DOHH2 (cell line): ENCODE measurements around the gene MYH6.

Source experiments
- H3F3A ChIP-seq: fragments of 200-600 bp; sonication (generic), shearing (Covaris generic); 2 replicates; pipeline ENCODE4 v1.6.0; 2016; ENCODE audit warnings: antibody characterized with exemption, mild to moderate bottlenecking; ENCODE audit not compliant: control insufficient read depth, insufficient read depth
- H3K27ac ChIP-seq: fragments of 200-600 bp; sonication (generic); 2 replicates; pipeline ENCODE4 v1.5.1; 2014; ENCODE audit warnings: low read depth, mild to moderate bottlenecking, low read length, moderate library complexity
- H3K27me3 ChIP-seq: fragments of 200-600 bp; sonication (generic); 2 replicates; pipeline ENCODE4 v1.6.1; 2014; ENCODE audit warnings: mild to moderate bottlenecking, low read length, mixed read lengths; ENCODE audit not compliant: control insufficient read depth
- H3K36me3 ChIP-seq: fragments of 200-600 bp; sonication (generic); 2 replicates; pipeline ENCODE4 v1.6.1; 2014; ENCODE audit warnings: mild to moderate bottlenecking, low read length, moderate library complexity, mixed read lengths; ENCODE audit not compliant: control insufficient read depth
- H3K4me1 ChIP-seq: fragments of 200-600 bp; sonication (generic); 2 replicates; pipeline ENCODE4 v1.6.1; 2014; ENCODE audit warnings: mild to moderate bottlenecking, low read length, mixed read lengths; ENCODE audit not compliant: control insufficient read depth
- H3K4me2 ChIP-seq: fragments of 200-600 bp; sonication (generic); 2 replicates; pipeline ENCODE4 v1.6.0; 2014; ENCODE audit warnings: mild to moderate bottlenecking, low read length, moderate library complexity
- H3K4me3 ChIP-seq: fragments of 200-600 bp; sonication (generic); 2 replicates; pipeline ENCODE4 v1.5.1; 2014; ENCODE audit warnings: mild to moderate bottlenecking, low read length, mixed read lengths
- H3K79me2 ChIP-seq: fragments of 200-600 bp; sonication (generic); 2 replicates; pipeline ENCODE4 v1.6.1; 2014; ENCODE audit warnings: mild to moderate bottlenecking, low read length, mixed read lengths; ENCODE audit not compliant: control insufficient read depth
- H3K9me2 ChIP-seq: fragments of 200-600 bp; sonication (generic); replicated peaks from 2 replicates; pipeline ENCODE4 v1.6.1; 2014; ENCODE audit warnings: mild to moderate bottlenecking, low read length, mixed read lengths; ENCODE audit not compliant: control insufficient read depth
- H3K9me3 ChIP-seq: fragments of 200-600 bp; sonication (generic); 2 replicates; pipeline ENCODE4 v1.6.1; 2014; ENCODE audit warnings: antibody characterized with exemption, low read length, mixed read lengths; ENCODE audit not compliant: control insufficient read depth, insufficient read depth
- H4K20me1 ChIP-seq: fragments of 200-600 bp; sonication (generic); 2 replicates; pipeline ENCODE4 v1.6.0; 2014; ENCODE audit warnings: low read depth, mild to moderate bottlenecking, antibody characterized with exemption, low read length, moderate library complexity; ENCODE audit not compliant: control insufficient read depth, insufficient read depth
- CTCF ChIP-seq: fragments of 200-600 bp; sonication (generic); IDR thresholded peaks from one replicate; pipeline ENCODE4 v1.5.1; 2014; ENCODE audit warnings: antibody characterized with exemption, mild to moderate bottlenecking, low read depth, low read length; ENCODE audit not compliant: poor library complexity, severe bottlenecking
- EZH2phosphoT487 ChIP-seq: fragments of 200-600 bp; sonication (generic); IDR thresholded peaks from 2 replicates; pipeline ENCODE4 v1.6.1; 2017; ENCODE audit warnings: borderline replicate concordance, mild to moderate bottlenecking, antibody characterized with exemption, low read length, moderate library complexity, mixed read lengths

MYH6 gene

GRCh38 chr14:23347406-23348296 lies 60.4 kb downstream of the MYH6 start:
- no peaks in the 10 kb centered on the region for H3K9me3 ChIP-seq
- no peak overlapping the region for H3K4me3 ChIP-seq
- no peak overlapping the region for H3K27ac ChIP-seq
- no peak overlapping the region for H3K4me2 ChIP-seq
- H3F3A ChIP-seq: no peaks in the 10 kb centered on the region
- TF ChIP-seq EZH2phosphoT487 (no peak), CTCF (no peak)
- peaks cover 3% of the 10 kb centered on the region for H3K27me3 ChIP-seq
- no peaks in the 10 kb centered on the region for H4K20me1 ChIP-seq
- H3K79me2 ChIP-seq: no peaks in the 10 kb centered on the region
- H3K9me2 ChIP-seq: no peaks in the 10 kb centered on the region
- no peaks in the 10 kb centered on the region for H3K4me1 ChIP-seq
- H3K36me3 ChIP-seq: no peaks in the 10 kb centered on the region

GRCh38 chr14:23346693-23347405 lies 61.2 kb downstream of the MYH6 start:
- Histone ChIP-seq H3K27ac (no peak overlapping the region), H3K9me3 (no peaks in the 10 kb centered on the region), H3K4me1 (no peaks in the 10 kb centered on the region), H3K36me3 (no peaks in the 10 kb centered on the region), H3K4me2 (no peak overlapping the region), H3K4me3 (no peak overlapping the region), H3K79me2 (no peaks in the 10 kb centered on the region), H4K20me1 (no peaks in the 10 kb centered on the region), H3K27me3 (peaks cover 6% of the 10 kb centered on the region), H3K9me2 (no peaks in the 10 kb centered on the region), H3F3A (no peaks in the 10 kb centered on the region)
- no peak for TF ChIP-seq CTCF
- TF ChIP-seq EZH2phosphoT487: no peak

- H3K36me3 ChIP-seq: no peaks in the 10 kb centered on the region
- H4K20me1 ChIP-seq: no peaks in the 10 kb centered on the region
- no peak overlapping the region for H3K4me3 ChIP-seq
- no peaks in the 10 kb centered on the region for H3K9me2 ChIP-seq
- no peaks in the 10 kb centered on the region for H3K9me3 ChIP-seq
- no peak for TF ChIP-seq EZH2phosphoT487
- H3K4me2 ChIP-seq: no peak overlapping the region
- H3K4me1 ChIP-seq: no peaks in the 10 kb centered on the region
- peaks cover 6% of the 10 kb centered on the region for H3K27me3 ChIP-seq
- H3K27ac ChIP-seq: no peak overlapping the region
- H3F3A ChIP-seq: no peaks in the 10 kb centered on the region
- no peaks in the 10 kb centered on the region for H3K79me2 ChIP-seq
Measured at GRCh38 chr14:23345987-23346692, 61.9 kb downstream of the MYH6 start.
